K562 (cell line): ENCODE results near the gene TRA2B.

Source experiments
- CEBPB ChIP-seq: fragments of 450-650 bp; IDR thresholded peaks from 2 replicates; pipeline ENCODE4 v1.6.1; 2016; ENCODE audit warnings: missing genetic modification characterization, missing compliant biosample characterization
- PCBP2 ChIP-seq: fragments of 200-400 bp; formaldehyde crosslinking; IDR thresholded peaks from 2 replicates; pipeline ENCODE4 v1.6.1; 2018; ENCODE audit warnings: low read length, low read depth, mild to moderate bottlenecking, moderate library complexity; ENCODE audit not compliant: poor library complexity, severe bottlenecking
- POLR2A ChIP-seq: fragments of 450-650 bp; conservative IDR thresholded peaks from 2 replicates; pipeline ENCODE4 v1.6.1; 2016
- TF ChIP-seq, protein P1 (sequence below), 2 experiments: fragments of 450-650 bp in 1 of 2; sonication (generic) in 1 of 2; formaldehyde crosslinking in 1 of 2; IDR thresholded peaks; 2 replicates each; pipeline versions ENCODE4 v1.7.1 to v1.9.0; 2016 to 2022; ENCODE audit warnings: inconsistent platforms in 1 of 2, mild to moderate bottlenecking in 1 of 2, missing genetic modification reagents in 1 of 2
- TF ChIP-seq, protein P2 (sequence below): sonication (generic); formaldehyde crosslinking; IDR thresholded peaks from 2 replicates; pipeline ENCODE4 v1.8.0; 2022; ENCODE audit warnings: missing genetic modification reagents, mild to moderate bottlenecking, borderline replicate concordance

DNA sequence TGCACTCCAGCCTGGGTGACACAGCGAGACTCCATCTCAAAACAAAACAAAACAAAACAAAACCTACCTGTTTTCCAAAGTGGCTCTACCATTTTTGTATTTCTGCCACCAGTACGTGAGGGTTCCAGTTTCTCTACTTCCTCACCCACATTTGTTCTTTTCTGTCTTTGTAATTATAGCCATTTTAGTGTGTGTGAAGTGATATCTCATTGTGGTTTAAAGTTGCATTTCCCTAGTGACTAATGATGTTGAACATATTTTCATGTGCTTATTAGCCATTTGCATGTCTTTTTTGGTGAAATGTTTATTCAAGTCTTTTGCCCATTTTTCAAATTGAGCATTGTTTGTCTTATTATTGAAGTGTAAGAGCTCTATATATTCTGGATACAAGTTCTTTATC is 50.7 kb downstream of the TRA2B start:
- TF ChIP-seq, protein P1, sequence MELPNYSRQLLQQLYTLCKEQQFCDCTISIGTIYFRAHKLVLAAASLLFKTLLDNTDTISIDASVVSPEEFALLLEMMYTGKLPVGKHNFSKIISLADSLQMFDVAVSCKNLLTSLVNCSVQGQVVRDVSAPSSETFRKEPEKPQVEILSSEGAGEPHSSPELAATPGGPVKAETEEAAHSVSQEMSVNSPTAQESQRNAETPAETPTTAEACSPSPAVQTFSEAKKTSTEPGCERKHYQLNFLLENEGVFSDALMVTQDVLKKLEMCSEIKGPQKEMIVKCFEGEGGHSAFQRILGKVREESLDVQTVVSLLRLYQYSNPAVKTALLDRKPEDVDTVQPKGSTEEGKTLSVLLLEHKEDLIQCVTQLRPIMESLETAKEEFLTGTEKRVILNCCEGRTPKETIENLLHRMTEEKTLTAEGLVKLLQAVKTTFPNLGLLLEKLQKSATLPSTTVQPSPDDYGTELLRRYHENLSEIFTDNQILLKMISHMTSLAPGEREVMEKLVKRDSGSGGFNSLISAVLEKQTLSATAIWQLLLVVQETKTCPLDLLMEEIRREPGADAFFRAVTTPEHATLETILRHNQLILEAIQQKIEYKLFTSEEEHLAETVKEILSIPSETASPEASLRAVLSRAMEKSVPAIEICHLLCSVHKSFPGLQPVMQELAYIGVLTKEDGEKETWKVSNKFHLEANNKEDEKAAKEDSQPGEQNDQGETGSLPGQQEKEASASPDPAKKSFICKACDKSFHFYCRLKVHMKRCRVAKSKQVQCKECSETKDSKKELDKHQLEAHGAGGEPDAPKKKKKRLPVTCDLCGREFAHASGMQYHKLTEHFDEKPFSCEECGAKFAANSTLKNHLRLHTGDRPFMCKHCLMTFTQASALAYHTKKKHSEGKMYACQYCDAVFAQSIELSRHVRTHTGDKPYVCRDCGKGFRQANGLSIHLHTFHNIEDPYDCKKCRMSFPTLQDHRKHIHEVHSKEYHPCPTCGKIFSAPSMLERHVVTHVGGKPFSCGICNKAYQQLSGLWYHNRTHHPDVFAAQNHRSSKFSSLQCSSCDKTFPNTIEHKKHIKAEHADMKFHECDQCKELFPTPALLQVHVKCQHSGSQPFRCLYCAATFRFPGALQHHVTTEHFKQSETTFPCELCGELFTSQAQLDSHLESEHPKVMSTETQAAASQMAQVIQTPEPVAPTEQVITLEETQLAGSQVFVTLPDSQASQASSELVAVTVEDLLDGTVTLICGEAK (IDR thresholded peaks at IDR 0.05): no peak
- TF ChIP-seq, protein P1 (CRISPR knock-in tag; IDR thresholded peaks at IDR 0.05): no peak
- TF ChIP-seq CEBPB (tag) (no peak), PCBP2 (no peak), POLR2A (no peak)
- TF ChIP-seq, protein P2, sequence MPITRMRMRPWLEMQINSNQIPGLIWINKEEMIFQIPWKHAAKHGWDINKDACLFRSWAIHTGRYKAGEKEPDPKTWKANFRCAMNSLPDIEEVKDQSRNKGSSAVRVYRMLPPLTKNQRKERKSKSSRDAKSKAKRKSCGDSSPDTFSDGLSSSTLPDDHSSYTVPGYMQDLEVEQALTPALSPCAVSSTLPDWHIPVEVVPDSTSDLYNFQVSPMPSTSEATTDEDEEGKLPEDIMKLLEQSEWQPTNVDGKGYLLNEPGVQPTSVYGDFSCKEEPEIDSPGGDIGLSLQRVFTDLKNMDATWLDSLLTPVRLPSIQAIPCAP: no peak
